HFFc6 (cell line): ENCODE measurements around the gene DYSF. TPM values are rescaled to one million over a fixed set of nuclear protein-coding genes. Genes with fewer than 3 reads are reported as not detected.
A peak's percentile ranks its signal among the peaks of the same experiment; 100 is the strongest.

Experiments used
- DNase-seq: peaks from one replicate; pipeline ENCODE4 v3.0.0-alpha.2; 2018
- H3K27ac Mint-ChIP-seq: 2 replicates; pipeline ENCODE4 v1.8.0; 2020; ENCODE audit warnings: mild to moderate bottlenecking, mixed read lengths
- H3K27me3 Mint-ChIP-seq: 2 replicates; pipeline ENCODE4 v1.8.0; 2021; ENCODE audit warnings: mild to moderate bottlenecking, moderate library complexity, mixed read lengths; ENCODE audit not compliant: insufficient read depth
- H3K36me3 Mint-ChIP-seq: 2 replicates; pipeline ENCODE4 v1.8.0; 2021; ENCODE audit warnings: low read depth, mixed read lengths
- H3K4me1 Mint-ChIP-seq: 2 replicates; pipeline ENCODE4 v1.8.0; 2020; ENCODE audit warnings: low read depth, mixed read lengths
- H3K4me3 Mint-ChIP-seq: 2 replicates; pipeline ENCODE4 v1.8.0; 2020; ENCODE audit warnings: mild to moderate bottlenecking, moderate library complexity, mixed read lengths
- H3K9me3 Mint-ChIP-seq: 2 replicates; pipeline ENCODE4 v1.8.0; 2020; ENCODE audit warnings: mild to moderate bottlenecking, mixed read lengths
- total RNA-seq, 6 experiments: library from RNA; stranded (reverse); fragmentation: NEBNext Ultra II Directional; extraction: Animal tissue kit (Norgen Biotek cat#: 25700); gene quantifications; 2 replicates in 1 of 6; 3 replicates in 5 of 6; pipeline ENCODE4 v1.2.3, GENCODE V29; 2021
- TF ChIP-seq, protein P1 (sequence below): fragments of 200-600 bp; sonication (generic); IDR thresholded peaks from 2 replicates; pipeline ENCODE4 v1.5.0; 2021; ENCODE audit warnings: antibody characterized with exemption, mild to moderate bottlenecking

The DYSF gene
- total RNA-seq, 6 experiments from 2014 or later = 0.07 to 0.57 (median 0.32) TPM

DNA sequence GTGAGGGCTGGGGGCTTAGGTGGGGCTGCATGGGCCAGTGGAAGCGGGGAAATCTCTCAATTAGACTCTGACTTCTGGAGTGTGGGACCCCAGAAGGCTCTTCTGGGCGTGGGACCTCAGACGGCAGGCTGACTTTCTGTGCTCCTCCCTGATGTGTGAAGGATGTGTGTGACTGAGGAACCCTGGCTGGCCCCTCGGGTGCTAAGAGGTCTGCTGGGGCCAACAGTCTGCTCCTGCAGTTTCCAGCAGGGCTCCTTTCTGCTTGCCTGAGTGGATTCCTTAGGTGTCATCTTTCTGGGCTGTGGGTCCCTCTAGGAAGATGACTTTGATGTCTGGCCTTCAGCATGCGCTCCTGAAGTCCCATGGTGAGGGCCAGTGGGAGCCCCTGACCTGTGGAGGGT, 167.5 kb downstream of the DYSF start:
- no peak for DNase-seq
- H3K4me3 Mint-ChIP-seq = no peak overlapping the region
- H3K27ac Mint-ChIP-seq = no peak overlapping the region

GRCh38 chr2:71629273-71629672, 175.9 kb downstream of the DYSF start:
- no peak for DNase-seq
- Mint-ChIP-seq H3K36me3 (no peaks in the 10 kb centered on the region), H3K27ac (no peak overlapping the region), H3K27me3 (peaks cover 37% of the 10 kb centered on the region), H3K4me3 (no peak overlapping the region), H3K4me1 (peaks cover 9% of the 10 kb centered on the region), H3K9me3 (peaks cover 8% of the 10 kb centered on the region; the same call in 1 of the 2 replicates)
- TF ChIP-seq, protein P1, sequence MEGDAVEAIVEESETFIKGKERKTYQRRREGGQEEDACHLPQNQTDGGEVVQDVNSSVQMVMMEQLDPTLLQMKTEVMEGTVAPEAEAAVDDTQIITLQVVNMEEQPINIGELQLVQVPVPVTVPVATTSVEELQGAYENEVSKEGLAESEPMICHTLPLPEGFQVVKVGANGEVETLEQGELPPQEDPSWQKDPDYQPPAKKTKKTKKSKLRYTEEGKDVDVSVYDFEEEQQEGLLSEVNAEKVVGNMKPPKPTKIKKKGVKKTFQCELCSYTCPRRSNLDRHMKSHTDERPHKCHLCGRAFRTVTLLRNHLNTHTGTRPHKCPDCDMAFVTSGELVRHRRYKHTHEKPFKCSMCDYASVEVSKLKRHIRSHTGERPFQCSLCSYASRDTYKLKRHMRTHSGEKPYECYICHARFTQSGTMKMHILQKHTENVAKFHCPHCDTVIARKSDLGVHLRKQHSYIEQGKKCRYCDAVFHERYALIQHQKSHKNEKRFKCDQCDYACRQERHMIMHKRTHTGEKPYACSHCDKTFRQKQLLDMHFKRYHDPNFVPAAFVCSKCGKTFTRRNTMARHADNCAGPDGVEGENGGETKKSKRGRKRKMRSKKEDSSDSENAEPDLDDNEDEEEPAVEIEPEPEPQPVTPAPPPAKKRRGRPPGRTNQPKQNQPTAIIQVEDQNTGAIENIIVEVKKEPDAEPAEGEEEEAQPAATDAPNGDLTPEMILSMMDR = no peak

More for the DNA sequence above, 167.5 kb downstream of the DYSF start:
- H3K4me1 Mint-ChIP-seq = no peaks in the 10 kb centered on the region
- TF ChIP-seq, protein P1 = no peak
- peaks cover 23% of the 10 kb centered on the region for H3K27me3 Mint-ChIP-seq
- H3K9me3 Mint-ChIP-seq = no peaks in the 10 kb centered on the region
- no peaks in the 10 kb centered on the region for H3K36me3 Mint-ChIP-seq

DNA sequence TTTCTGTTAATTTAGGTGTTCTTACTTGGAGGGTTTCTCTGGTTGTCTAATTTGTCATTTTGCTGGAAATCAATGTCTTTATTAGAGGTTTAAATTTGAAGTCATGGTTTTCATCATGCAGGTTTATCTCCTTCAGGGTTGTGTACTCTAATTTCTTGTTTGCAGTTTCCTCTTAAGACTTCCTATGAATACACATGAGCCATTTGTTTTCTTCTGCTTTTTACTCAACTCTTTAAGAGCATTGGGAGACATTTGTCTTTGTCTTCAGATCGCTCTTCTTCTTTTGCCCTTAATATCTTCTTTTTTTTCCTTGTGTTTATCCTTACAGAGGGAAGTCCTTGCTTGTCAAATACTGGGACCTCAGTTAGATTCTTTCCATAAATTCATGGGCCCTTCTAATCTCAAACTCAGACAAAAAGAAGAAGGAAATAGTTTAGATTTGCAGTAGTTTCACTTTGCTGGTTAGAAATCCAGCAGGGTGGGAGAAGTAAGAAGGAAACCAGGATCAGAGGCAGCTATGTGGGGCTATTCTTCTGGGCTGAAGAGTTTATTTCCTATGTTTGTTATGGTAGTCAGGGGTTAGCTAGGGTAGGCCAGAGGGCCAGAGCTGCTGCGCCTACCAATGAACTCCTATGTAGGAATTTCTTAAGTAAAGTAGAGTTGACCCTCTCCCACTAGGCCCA, 176.6 kb downstream of the DYSF start:
- Mint-ChIP-seq H3K9me3 (peaks cover 8% of the 10 kb centered on the region; the same call in 1 of the 2 replicates), H3K27ac (no peak overlapping the region), H3K4me3 (no peak overlapping the region), H3K36me3 (no peaks in the 10 kb centered on the region), H3K4me1 (peaks cover 9% of the 10 kb centered on the region), H3K27me3 (peaks cover 36% of the 10 kb centered on the region)
- TF ChIP-seq, protein P1 = no peak
- DNase-seq = no peak

DNA sequence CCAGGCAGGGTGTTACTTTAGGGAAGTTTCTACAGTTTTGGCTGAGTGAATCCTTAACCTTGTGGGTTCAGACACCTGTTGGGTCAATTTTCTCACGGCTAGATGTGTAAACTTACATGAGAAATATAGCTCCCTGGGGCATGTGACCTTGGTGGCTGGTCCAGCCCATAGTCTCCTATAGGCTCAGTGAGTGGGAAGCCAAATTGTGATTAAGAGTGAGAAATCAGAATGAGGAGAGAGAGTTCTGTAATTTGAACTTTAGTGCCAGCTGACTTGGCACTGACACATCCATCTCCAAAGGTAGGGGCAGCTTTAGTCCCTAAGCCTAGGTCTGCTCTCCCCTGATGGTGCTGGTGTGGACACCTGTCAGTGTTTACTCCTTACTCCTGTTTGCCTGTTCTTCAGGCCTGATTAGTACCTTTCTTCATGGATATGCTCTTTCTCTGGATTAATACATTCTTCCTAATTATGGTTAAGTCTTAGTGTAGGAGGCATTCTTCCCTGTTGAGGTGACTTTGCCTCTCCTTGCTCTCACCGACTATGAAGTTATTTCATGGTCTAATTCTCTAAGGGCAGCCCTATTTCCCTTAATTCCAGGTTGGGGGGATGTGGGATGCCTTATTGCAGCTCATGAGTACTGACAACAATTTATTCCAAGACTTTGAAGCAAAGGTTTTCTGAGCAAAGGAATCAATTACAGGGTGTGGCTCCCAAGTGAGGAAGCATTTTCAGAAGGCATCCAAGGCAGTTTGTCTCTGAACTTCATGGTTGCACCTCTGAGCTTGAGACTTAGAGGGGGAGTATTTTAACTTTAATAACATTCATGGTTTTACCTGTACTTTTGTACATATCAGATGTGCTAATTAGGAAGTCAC, 177.3 kb downstream of the DYSF start:
- DNase-seq = no peak
- H3K36me3 Mint-ChIP-seq = no peaks in the 10 kb centered on the region
- H3K9me3 Mint-ChIP-seq = peaks cover 8% of the 10 kb centered on the region; the same call in 1 of the 2 replicates
- peaks cover 39% of the 10 kb centered on the region for H3K27me3 Mint-ChIP-seq
- H3K27ac Mint-ChIP-seq = no peak overlapping the region
- TF ChIP-seq, protein P1 = no peak
- peaks cover 9% of the 10 kb centered on the region for H3K4me1 Mint-ChIP-seq
- no peak overlapping the region for H3K4me3 Mint-ChIP-seq

- Mint-ChIP-seq H3K27ac (no peak overlapping the region), H3K36me3 (no peaks in the 10 kb centered on the region), H3K9me3 (peaks cover 8% of the 10 kb centered on the region; the same call in 1 of the 2 replicates), H3K4me1 (peaks cover 9% of the 10 kb centered on the region), H3K4me3 (peak overlapping the region; percentile 52), H3K27me3 (peaks cover 39% of the 10 kb centered on the region)
- TF ChIP-seq, protein P1 = no peak
- DNase-seq = peak; percentile 7
Observed at GRCh38 chr2:71631411-71631931, 178.1 kb downstream of the DYSF start.
